HG03565 (cell line): ENCODE measurements around the gene C19orf47.

Experiments
- ATAC-seq: cut with Tn5 transposase; IDR thresholded peaks from one replicate; pipeline ENCODE4 v1.9.1; 2021; ENCODE audit warnings: mild to moderate bottlenecking, moderate library complexity; ENCODE audit not compliant: unreplicated experiment

The C19orf47 gene

DNA sequence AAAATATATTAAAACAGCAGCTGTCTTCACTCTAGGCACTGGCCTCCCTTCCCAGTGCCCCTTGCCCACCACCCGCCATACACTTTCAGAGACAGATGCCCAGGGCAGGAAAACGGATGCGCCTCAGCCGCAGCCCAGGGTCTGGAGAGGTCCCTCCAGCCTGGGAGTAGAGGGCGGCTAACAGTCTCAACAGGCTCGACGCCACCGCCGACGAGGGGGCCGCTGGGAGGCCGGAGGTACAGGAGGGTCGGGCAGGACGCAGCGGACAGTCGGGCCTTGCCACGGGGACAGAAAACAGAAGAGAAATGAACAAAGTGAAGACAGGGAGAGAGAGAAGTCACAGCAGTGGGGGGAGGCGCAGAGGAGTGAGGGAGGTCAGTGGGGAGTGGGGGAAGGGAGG lies 27.1 kb downstream of the C19orf47 start:
- ATAC-seq: no peak

DNA sequence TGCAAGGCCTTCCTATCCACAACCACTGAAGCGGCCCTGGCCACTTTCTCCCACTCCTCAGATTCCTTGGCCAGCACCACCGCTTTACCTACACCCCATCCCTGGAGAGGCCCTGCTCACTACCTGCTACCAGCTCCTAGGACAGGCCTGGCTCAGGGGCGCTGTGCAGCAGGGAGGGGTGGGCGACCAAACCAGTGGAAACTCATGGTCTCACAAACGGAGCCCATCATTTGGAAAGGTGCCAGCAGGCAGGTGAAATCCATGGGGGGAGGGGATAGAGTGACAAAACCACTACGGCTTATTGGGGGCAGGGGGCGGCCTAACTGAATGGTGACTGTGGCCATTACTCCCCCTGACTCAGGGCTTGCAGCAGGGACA lies 27.6 kb downstream of the C19orf47 start:
- ATAC-seq: no peak

- ATAC-seq: no peak
These were observed 30.9 kb downstream of the C19orf47 start for GRCh38 chr19:40317338-40317737.

- ATAC-seq: no peak
These were observed 32.3 kb downstream of the C19orf47 start for GRCh38 chr19:40315812-40316470.

DNA sequence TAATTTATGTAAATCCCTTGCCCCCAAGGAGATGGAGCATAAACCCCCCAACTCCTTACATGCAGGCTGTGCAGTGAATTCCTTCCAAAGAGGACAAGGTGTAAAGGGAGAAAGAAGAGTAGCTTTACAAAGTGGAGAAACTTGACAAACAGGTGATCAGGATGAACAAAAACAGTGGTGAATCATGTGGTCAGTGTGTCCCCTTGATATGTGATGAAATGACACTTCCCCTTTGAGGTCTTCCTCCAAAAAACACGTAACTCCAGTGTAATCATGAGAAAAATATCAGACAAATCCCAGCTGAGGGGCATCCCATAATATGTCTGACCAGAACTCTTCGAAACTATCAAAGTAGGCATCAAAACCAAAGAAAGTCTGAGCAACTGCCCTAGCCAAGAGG lies 33.5 kb downstream of the C19orf47 start:
- ATAC-seq: no peak

DNA sequence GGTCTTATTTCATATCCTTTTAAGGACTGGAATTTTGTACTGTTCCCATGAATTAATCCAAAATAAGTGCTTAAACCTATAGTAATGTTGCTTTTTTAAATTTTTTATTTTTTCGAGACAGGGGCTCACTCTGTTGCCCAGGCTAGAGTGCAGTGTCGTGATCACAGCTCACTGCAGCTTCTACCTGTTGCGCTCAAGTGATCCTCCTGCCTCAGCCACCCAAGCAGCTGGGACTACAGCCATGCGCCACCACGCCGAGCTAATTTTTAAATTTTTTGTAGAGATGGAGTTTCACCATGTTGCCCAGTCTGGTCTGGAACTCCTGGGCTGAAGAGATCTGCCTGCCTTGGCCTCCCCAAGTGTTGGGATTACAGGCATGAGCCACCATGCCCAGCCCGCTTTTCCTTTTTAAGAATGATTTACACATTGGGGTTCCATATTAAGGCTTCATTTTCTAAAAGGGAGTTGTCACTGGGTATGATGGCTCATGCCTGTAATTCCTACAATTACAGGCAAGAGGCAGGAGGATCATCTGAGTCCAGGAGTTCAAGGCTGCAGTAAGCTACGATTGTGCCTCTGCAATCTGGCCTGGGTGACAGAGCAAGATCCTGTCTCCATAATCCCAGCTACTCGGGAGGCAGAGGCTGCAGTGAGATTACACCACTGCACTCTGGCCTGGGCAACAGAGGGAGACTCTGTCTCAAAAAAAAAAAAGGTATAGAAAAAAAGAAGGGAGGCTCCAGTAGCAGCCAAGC lies 34.8 kb downstream of the C19orf47 start:
- ATAC-seq: no peak

DNA sequence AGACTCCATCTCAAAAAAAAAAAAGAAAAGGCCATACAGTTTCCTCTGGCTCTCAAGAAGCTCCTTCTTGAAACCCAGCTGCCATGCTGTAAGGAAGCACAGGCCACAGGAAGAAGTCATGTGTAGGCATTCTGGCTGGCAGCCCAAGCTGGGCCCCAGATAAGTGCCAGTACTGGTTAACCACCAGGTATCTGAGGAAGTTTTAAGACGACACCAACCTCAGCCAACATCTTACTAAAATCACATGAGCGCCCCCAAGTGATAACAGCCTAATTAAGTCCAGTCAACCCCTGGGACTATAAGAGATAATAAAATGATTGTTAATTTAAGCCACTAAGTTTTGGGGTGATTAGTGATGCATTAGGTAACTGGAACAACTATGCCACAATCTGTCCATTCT lies 35.7 kb downstream of the C19orf47 start:
- no peak for ATAC-seq

- ATAC-seq: no peak
These were observed 38.5 kb downstream of the C19orf47 start for GRCh38 chr19:40309666-40310065.

GRCh38 chr19:40305403-40305802 lies 42.8 kb downstream of the C19orf47 start:
- ATAC-seq: no peak

DNA sequence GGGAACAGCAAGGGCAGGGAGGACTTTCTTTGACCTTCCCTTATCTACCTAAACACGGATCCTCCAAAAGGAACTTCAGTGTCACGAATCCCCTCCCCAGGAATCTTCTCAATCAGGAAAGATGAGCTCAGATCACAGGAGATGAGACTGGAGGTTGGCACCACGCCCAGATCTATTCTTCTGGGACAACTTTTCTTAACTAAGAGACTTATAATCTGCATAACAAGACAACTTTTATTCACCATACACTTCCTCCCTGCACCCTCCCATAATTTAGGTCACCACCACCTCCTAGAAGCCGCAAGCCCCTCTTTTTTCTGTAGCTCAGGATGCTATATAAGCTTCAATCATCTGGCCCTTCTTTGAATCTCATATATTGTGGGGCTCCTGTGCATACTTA lies 43.9 kb downstream of the C19orf47 start:
- no peak for ATAC-seq

DNA sequence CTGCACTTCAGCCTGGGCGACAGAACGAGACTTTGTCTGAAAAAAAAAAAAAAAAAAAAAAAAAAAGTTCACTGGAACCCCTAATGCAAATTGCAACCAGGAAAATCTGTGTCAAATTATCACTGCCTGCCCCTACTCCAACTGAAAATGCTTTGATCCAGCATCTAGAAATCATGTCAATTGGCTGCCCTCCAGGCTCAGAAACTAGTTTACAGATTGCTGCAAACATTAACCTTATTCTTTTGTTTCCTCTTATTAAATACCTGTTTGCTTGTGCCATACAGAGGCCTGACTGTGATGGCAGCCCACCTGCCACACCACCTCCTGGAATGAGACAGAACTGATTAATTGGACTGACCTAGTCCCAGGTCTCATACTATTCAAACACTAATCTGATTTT lies 44.4 kb downstream of the C19orf47 start:
- no peak for ATAC-seq

GRCh38 chr19:40302224-40303011 lies 45.8 kb downstream of the C19orf47 start:
- no peak for ATAC-seq

DNA sequence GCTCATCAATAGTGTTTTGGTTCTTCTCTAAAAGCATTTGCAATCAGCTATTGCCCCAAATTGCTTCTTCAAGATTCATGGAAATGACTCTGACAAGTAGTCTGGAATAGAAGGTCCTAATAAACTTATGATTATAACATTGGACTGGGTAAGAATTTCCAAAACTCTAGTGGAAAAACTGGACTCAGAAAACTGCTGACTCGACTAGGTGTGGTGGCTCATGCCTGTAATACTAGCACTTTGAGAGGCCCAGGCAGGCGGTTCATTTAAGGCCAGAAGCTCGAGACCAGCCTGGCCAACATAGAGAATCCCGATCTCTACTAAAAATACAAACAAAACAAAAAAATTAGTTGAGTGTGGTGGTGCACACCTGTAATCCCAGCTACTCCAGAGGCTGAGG lies 47.5 kb downstream of the C19orf47 start:
- ATAC-seq: no peak

DNA sequence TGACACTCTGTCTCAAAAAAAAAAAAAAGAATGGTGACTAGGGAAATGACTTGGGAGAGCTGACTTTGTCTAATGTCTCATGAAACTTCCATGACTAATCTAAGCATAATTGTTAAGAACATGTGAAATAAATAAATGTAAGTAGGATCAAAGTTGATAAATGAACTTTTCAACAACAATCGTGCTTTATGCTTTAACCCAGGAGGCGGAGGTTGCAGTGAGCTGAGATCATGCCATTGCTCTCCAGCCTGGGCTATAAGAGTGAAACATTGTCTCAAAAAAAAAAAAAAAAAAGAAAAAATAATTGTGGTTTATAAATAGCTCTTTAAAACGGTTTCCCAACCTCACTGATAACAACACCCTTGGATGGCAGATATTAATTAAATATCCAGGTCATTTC lies 50.2 kb downstream of the C19orf47 start:
- no peak for ATAC-seq

DNA sequence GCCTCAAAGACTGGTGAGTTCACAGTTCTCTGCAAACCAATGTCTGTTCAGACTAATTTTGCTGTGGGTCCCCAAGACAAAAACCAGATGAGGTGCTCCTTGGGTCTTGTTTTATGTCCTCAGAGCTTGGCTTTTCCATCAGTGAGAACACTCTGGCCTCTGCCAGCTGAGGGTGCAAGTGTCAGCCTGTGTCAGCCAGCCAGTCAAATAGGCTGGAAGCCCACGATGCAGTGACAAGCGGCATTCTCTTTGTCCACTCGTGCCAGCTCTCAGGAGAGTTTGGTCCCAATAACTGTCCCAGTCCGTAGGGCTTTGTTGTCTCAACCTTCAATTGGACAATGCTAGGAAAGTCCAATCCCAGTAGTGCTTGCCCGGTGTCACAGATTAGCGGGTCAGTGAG lies 53.6 kb downstream of the C19orf47 start:
- ATAC-seq: no peak

DNA sequence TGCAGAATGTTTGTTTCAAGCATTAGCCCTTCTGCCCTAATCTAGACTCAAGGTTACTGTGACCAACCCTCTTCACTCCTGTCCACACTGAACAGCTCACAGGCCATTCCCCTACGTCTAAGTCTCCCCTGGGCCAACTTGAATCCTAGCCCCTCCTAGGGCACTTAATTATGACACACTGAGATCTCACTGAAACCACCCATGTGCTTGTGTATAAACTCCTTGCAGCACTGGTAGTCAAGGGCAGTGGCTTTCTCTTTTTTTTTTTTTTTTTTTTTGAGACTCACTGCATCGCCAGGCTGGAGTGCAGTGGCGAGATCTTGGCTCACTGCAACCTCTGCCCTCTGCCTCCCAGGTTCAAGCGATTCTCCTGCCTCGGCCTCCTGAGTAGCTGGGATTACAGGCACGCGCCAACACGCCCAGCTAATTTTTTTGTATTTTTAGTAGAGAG lies 61.2 kb downstream of the C19orf47 start:
- ATAC-seq: no peak

- ATAC-seq: no peak
These were observed 61.8 kb downstream of the C19orf47 start for GRCh38 chr19:40286235-40286970.

- ATAC-seq: peak; percentile 84
These were observed 62.6 kb downstream of the C19orf47 start for GRCh38 chr19:40285353-40286234.

DNA sequence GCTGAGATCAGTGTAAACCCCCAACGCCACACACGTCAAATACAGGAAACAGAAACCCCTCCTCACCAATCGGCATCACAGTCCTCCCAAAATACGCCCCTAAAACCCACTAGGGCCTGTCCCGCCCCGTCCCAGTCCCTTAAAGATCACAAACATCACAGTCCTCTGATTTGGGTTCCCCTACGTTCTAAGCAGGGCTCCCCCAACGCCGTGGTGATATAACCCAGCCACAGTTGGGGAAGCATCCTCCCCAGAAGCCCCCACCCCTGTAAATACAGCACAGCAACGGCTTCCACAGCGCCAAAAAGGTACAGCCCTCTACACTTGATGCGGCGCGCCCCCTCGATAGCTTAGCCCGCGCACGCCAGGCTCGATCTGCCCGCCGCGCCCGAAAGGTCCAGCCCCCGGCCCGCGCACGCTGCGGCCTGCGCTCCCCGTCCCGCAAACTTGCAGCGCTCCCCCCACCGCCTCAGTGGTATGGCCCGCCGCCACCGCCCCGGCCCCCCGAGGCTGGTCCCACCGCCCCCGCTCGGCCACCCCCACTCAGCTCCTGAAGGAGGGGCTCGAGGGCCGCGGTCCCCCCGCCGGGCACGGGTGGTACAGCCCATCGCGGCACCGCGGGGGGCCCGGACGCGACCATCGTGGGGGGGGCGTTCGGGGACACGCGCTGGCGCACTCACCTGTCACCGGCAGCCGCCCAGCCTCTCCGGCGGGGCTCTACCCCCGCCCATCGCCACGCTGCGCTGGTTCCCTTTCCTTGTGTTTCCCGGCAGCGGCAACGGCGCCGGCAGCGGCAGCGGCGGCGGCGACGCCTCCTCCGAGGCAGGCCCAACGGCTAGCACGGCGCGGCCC lies 63.5 kb downstream of the C19orf47 start, which contains the start of gene AKT2:
Gene AKT2, minus strand, starts transcription at position 845 of the 852 bp plus-strand sequence. CDS start 20,078 bp downstream, outside the sequence.
- no peak for ATAC-seq
